ENCODE results near the gene TMEM179.

The TMEM179 gene

GRCh38 chr14:104559804-104560585 is 44.6 kb downstream of the TMEM179 start:
- TF ChIP-seq CTCF (conservative IDR thresholded peaks at IDR 0.05) = no peak
- no peak overlapping the region for H3K27ac ChIP-seq

DNA sequence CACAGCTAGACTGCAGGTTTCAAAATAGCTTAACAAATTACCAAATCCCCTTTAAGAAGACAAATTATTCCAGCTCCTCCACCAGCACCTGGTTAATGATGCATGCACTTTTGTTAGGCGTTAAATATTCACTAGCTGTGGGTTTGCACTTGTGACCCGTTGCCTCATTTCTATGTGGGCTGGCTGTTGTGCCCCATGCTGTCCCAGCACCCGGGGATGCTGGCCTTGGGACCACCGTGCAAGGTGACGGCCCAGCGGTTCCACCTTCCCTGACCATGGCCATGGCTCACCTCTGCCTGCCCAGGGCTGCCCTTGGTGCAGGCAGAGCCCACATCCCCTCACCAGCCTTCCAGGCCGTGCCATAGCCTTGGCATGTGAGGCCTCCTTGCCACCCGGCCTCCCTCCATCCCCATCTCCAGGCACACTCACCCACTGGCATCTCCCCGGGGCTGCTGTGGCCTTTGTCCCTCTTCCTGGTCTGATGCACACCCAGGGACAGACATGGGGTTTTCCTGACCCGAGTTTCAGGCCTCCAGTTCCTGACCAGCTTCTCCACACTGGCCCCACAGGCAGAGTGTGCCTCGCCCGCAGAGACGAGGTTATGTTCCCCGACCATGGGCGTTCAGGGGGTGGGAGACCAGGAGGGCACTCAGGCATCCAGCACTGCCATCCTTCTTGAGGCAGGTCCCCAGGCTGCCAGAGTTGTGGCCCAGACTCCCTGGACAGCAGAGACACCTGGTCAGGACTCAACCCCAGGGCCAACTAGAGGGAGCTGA is 45.4 kb downstream of the TMEM179 start:
- TF ChIP-seq CTCF (conservative IDR thresholded peaks at IDR 0.05) = no peak
- no peak overlapping the region for H3K27ac ChIP-seq

DNA sequence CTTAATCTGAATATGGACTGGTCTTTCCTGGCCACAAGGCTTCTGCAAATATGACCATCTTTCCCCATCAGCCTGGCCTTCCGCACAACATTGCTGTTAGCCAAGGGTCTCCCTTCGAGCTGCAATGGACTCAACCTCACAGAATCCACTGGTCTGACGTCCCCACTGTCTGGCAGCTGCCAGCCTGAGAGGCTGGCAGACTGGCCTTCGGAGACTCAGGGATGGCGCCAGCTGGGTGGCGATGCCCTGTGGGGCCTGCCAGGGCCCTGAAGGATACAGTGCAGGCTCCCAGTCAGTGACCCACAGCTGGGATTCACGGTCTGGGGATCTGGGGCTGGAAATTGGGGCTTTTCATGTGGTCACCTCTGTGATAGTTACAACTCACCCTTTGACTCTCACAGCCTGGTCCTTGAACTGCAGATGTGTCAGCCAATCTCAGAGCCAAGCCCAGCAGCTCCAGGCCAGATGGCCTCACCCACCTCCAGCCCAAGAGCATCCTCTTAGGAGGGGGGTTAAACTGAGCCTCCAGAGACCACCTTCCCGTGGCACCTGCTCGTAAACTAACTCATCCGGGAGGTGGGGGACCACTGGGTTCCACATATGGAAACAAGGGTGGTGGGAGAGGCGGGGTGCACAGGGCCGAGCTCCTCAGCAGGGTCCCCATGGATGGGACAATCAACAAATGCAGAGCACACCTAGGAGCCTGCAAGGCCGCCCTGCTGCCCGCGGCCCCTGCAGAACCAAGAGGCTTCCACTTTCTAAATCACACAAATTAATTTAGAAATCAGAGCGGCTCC is 46.1 kb downstream of the TMEM179 start:
- no peak overlapping the region for H3K27ac ChIP-seq

DNA sequence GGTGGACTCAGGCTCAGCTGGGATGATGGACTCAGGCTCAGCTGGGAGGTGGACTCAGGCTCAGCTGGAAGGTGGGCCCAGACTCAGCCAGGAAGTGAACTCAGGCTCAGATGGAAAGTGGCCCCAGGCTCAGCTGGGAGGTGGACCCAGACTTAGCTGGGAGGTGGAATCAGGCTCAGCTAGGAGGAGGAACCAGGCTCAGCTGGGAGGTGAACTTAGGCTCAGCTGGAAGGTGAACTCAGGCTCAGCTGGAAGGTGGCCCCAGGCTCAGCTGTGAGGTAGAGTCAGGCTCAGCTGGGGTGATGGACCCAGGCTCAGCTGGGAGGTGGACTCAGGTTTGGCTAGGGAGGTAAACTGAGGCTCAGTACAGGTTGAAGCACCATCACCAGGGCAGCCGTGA is 46.8 kb downstream of the TMEM179 start:
- TF ChIP-seq CTCF (conservative IDR thresholded peaks at IDR 0.05) = no peak
- no peak overlapping the region for H3K27ac ChIP-seq

More for the DNA sequence above, 46.1 kb downstream of the TMEM179 start:
- no peak for TF ChIP-seq CTCF (conservative IDR thresholded peaks at IDR 0.05)

DNA sequence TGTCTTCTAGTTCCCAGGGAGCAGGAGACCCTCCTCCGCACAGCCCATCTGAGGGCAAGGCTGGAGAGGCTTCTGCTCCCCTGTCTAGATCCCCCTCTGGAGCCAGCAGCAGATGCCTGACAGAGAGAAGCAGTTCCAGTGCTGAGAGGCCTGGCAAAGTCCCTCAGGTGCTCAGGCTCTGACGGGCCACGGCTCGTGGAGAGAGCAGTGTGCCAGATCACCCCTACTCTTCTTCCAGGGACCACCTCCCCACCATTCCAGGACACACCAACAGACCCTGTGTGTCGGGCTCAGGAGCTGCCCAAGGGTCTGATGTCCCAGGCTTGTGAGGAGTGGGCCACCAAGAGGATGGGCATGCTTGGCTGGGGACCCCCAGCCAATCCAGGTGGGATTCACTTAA is 47.5 kb downstream of the TMEM179 start:
- H3K27ac ChIP-seq = no peak overlapping the region
- TF ChIP-seq CTCF (conservative IDR thresholded peaks at IDR 0.05) = no peak

- no peak overlapping the region for H3K27ac ChIP-seq
- no peak for TF ChIP-seq CTCF (conservative IDR thresholded peaks at IDR 0.05)
Observed at GRCh38 chr14:104556256-104557021, 48.1 kb downstream of the TMEM179 start.

All from VCaP (cell line).